Activated CD4-positive, alpha-beta T cell treated with anti-CD3 and anti-CD28 coated beads, Interleukin-2, amount 10 ng/mL, durations not matched to agents 7 days and 5 days (primary cell): ENCODE data around the gene FAM151B. TPM values are rescaled to one million over a fixed set of nuclear protein-coding genes. Genes with fewer than 3 reads are reported as not detected.

ENCODE experiments used
- CTCF ChIA-PET: fragments of 350-600 bp; sonication (Branson Sonifier 250); formaldehyde crosslinking; loops from one replicate; lab custom pipeline; 2021; ENCODE audit warnings: antibody characterized with exemption; lab: Charles Lee
- POLR2A ChIA-PET: fragments of 350-600 bp; sonication (Branson Sonifier 250); formaldehyde crosslinking; loops from one replicate; lab custom pipeline; 2021; ENCODE audit warnings: antibody characterized with exemption; lab: Charles Lee
- DNase-seq: peaks from one replicate; pipeline ENCODE4 v3.0.0-alpha.2; 2020
- H3K27ac Mint-ChIP-seq: one replicate; pipeline ENCODE4 v1.8.0; 2021; ENCODE audit warnings: mild to moderate bottlenecking, moderate library complexity, mixed read lengths
- H3K27me3 Mint-ChIP-seq: one replicate; pipeline ENCODE4 v1.8.0; 2021; ENCODE audit warnings: mixed read lengths
- H3K36me3 Mint-ChIP-seq: one replicate; pipeline ENCODE4 v1.8.0; 2021; ENCODE audit warnings: low read depth, mixed read lengths
- H3K4me1 Mint-ChIP-seq: one replicate; pipeline ENCODE4 v1.8.0; 2021; ENCODE audit warnings: mixed read lengths
- H3K4me3 Mint-ChIP-seq: one replicate; pipeline ENCODE4 v1.8.0; 2021; ENCODE audit warnings: mild to moderate bottlenecking, moderate library complexity, mixed read lengths
- H3K9me3 Mint-ChIP-seq: one replicate; pipeline ENCODE4 v1.8.0; 2021; ENCODE audit warnings: mixed read lengths
- total RNA-seq, 2 experiments: library from RNA; stranded (reverse); gene quantifications; one replicate each; pipeline ENCODE4 v1.2.3, GENCODE V29; 2021

FAM151B gene
- total RNA-seq, 2 experiments from 2014 or later: 0.15 to 0.52 TPM

DNA sequence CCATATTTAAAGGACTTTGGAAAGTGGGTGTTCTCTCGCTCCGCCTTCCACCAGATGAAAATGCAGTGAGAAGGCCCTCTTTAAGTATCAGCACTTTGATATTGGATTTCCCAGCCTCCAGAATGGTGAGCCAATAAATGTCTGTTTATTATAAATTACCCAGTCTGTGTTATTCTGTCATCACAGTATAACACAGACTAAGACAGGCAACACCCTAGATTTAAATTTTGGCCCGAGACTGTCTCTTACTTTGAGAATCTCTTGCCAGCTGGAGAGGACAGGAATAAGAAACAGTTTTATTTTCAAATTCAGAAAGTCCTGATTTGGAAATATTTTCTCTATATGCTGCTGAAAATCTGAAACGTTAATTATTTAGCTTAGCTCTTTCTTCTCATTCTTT is 21.5 kb downstream of the FAM151B start:
- POLR2A ChIA-PET: no interaction called here
- CTCF ChIA-PET: interaction anchor here (1.7 kb wide), 1 partner anchor 22 kb away, joined by 3 read pairs; no protein-coding TSS in a partner anchor

GRCh38 chr5:80516826-80517225 is 28.9 kb downstream of the FAM151B start:
- no peaks in the 10 kb centered on the region for H3K4me1 Mint-ChIP-seq
- no peak for DNase-seq
- H3K4me3 Mint-ChIP-seq: no peak overlapping the region
- H3K27ac Mint-ChIP-seq: no peak overlapping the region
- POLR2A ChIA-PET: no interaction called here
- CTCF ChIA-PET: no interaction called here
- no peaks in the 10 kb centered on the region for H3K9me3 Mint-ChIP-seq
- no peaks in the 10 kb centered on the region for H3K36me3 Mint-ChIP-seq
- no peaks in the 10 kb centered on the region for H3K27me3 Mint-ChIP-seq

More for the DNA sequence above, 21.5 kb downstream of the FAM151B start:
- H3K27me3 Mint-ChIP-seq: no peaks in the 10 kb centered on the region
- no peaks in the 10 kb centered on the region for H3K4me1 Mint-ChIP-seq
- DNase-seq: no peak
- H3K36me3 Mint-ChIP-seq: no peaks in the 10 kb centered on the region
- H3K4me3 Mint-ChIP-seq: no peak overlapping the region
- no peak overlapping the region for H3K27ac Mint-ChIP-seq
- no peaks in the 10 kb centered on the region for H3K9me3 Mint-ChIP-seq

DNA sequence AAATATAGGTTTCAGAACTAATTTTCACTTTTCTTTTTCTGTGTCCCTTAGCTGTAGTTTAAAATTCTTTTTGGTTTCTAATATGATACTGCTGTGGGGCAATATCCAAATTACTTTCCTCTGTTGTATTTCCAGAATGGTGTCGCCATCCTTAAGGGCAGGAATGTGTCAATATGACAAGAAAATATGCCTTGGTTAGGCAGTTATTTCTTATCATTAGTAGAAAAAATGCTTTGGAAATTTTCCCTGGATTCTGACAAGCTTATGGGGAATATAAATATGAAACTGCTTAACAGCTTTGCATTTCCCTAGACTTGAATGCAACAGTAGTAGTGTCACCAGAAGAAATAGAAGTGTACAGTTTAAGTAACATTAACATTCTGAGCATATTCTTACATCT is 52.8 kb downstream of the FAM151B start:
- Mint-ChIP-seq H3K27ac (no peak overlapping the region), H3K4me1 (peaks cover 5% of the 10 kb centered on the region), H3K4me3 (no peak overlapping the region), H3K9me3 (no peaks in the 10 kb centered on the region), H3K27me3 (peaks cover 2% of the 10 kb centered on the region), H3K36me3 (no peaks in the 10 kb centered on the region)
- CTCF ChIA-PET: no interaction called here
- POLR2A ChIA-PET: no interaction called here
- DNase-seq: no peak

- no peak for DNase-seq
- ChIA-PET POLR2A (no interaction called here), CTCF (no interaction called here)
- Mint-ChIP-seq H3K27ac (no peak overlapping the region), H3K4me1 (peaks cover 5% of the 10 kb centered on the region), H3K27me3 (peaks cover 2% of the 10 kb centered on the region), H3K9me3 (no peaks in the 10 kb centered on the region), H3K36me3 (no peaks in the 10 kb centered on the region), H3K4me3 (no peak overlapping the region)
These were observed 53.5 kb downstream of the FAM151B start for GRCh38 chr5:80541392-80541791.

GRCh38 chr5:80554646-80555045 is 66.7 kb downstream of the FAM151B start:
- no peak for DNase-seq
- no peaks in the 10 kb centered on the region for H3K36me3 Mint-ChIP-seq
- H3K4me1 Mint-ChIP-seq: no peaks in the 10 kb centered on the region
- ChIA-PET POLR2A (no interaction called here), CTCF (no interaction called here)
- H3K27ac Mint-ChIP-seq: no peak overlapping the region
- no peaks in the 10 kb centered on the region for H3K9me3 Mint-ChIP-seq
- H3K27me3 Mint-ChIP-seq: peaks cover 35% of the 10 kb centered on the region
- no peak overlapping the region for H3K4me3 Mint-ChIP-seq

DNA sequence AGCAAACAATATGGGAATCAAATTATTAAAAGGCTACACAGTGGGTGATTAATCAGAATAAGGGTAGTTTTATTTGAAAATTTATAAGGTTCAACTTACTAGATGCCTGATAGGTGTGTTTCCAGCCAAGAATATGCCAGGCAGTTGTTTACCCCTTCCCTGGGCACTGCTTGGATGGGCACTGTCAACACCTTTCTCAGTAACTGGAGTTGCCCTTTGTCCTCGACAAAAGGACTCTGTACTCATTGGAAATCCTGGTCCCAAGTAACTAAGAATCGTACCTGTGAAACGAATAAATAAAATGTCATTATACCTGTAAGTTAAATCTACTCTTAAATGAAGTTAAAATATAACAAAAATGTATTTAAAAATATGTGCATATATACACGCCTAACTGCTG is 67.2 kb downstream of the FAM151B start:
- CTCF ChIA-PET: no interaction called here
- Mint-ChIP-seq H3K27ac (no peak overlapping the region), H3K9me3 (no peaks in the 10 kb centered on the region), H3K4me1 (no peaks in the 10 kb centered on the region), H3K27me3 (peaks cover 33% of the 10 kb centered on the region), H3K36me3 (no peaks in the 10 kb centered on the region), H3K4me3 (no peak overlapping the region)
- POLR2A ChIA-PET: no interaction called here
- DNase-seq: no peak

DNA sequence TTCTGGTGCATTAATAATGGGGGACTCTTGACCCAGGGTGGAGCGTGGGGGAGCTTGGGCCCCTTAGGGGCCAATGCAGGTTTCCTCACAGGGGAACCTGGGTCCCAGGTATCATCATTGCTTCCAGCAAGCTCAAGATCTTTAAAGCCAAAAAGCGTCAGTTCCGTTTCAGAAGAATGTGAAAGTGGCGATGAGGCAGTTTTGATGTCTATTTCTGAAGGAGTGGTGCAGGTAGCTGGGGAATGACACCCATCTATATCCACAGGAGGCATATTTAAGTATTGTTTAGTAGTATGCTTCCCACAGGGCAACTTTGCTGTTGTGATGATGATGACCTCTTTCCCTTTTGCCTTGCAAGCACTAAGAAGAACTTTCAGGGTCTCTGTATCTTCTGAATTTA is 71.3 kb downstream of the FAM151B start:
- Mint-ChIP-seq H3K9me3 (no peaks in the 10 kb centered on the region), H3K27ac (no peak overlapping the region), H3K27me3 (peaks cover 48% of the 10 kb centered on the region), H3K36me3 (no peaks in the 10 kb centered on the region), H3K4me1 (no peaks in the 10 kb centered on the region), H3K4me3 (no peak overlapping the region)
- DNase-seq: no peak
- POLR2A ChIA-PET: no interaction called here
- CTCF ChIA-PET: interaction anchor here (0.6 kb wide), 1 partner anchor 48 kb away, joined by 3 read pairs; no protein-coding TSS in a partner anchor

DNA sequence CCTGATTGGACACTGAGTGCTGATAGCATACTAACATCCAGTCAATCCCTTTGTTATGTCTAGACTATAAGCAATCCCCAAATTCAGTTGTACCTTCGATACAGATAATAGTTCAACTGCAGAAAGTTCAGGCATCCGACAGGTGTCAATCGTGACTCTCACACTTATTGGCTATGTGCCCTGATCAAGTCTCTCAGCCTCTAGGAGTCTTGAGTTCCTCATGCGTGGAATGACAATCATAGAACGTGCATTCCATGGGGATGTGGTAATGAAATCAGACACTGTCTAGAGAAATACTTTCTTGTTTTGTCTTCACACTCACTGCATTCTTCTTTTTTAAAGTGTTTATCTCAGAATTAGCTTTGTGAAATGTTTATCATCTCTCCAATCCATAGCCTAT is 77.4 kb downstream of the FAM151B start:
- peaks cover 53% of the 10 kb centered on the region for H3K27me3 Mint-ChIP-seq

GRCh38 chr5:80566711-80567259 is 78.9 kb downstream of the FAM151B start:
- DNase-seq: no peak
- no peak overlapping the region for H3K4me3 Mint-ChIP-seq
- H3K36me3 Mint-ChIP-seq: no peaks in the 10 kb centered on the region
- CTCF ChIA-PET: no interaction called here
- peaks cover 5% of the 10 kb centered on the region for H3K4me1 Mint-ChIP-seq
- no peak overlapping the region for H3K27ac Mint-ChIP-seq
- POLR2A ChIA-PET: no interaction called here
- H3K27me3 Mint-ChIP-seq: peaks cover 58% of the 10 kb centered on the region
- no peaks in the 10 kb centered on the region for H3K9me3 Mint-ChIP-seq

More for the DNA sequence above, 77.4 kb downstream of the FAM151B start:
- ChIA-PET POLR2A (no interaction called here), CTCF (no interaction called here)
- Mint-ChIP-seq H3K9me3 (no peaks in the 10 kb centered on the region), H3K4me1 (no peaks in the 10 kb centered on the region), H3K36me3 (no peaks in the 10 kb centered on the region), H3K27ac (no peak overlapping the region), H3K4me3 (no peak overlapping the region)
- DNase-seq: no peak

DNA sequence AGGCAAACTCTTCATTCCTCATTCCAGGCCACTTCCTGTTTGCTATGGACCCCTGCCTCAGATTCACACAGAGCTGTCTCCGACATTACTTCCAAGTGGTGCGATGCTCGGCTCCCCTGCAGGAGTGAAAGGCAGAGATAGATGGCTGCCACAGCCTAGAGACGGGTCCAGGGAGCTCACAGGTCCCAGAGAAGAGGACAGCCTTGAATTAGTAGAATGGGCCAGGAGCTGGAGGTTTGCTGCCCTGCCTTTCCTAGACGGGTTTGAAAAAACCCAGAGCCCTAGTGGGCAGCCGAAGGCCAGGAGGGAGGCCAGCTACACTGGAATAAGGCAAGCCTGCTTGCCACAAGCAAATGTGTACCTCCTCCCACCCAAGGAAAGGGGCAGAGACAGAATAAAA is 80.4 kb downstream of the FAM151B start:
- POLR2A ChIA-PET: no interaction called here
- CTCF ChIA-PET: no interaction called here
- no peak overlapping the region for H3K27ac Mint-ChIP-seq

DNA sequence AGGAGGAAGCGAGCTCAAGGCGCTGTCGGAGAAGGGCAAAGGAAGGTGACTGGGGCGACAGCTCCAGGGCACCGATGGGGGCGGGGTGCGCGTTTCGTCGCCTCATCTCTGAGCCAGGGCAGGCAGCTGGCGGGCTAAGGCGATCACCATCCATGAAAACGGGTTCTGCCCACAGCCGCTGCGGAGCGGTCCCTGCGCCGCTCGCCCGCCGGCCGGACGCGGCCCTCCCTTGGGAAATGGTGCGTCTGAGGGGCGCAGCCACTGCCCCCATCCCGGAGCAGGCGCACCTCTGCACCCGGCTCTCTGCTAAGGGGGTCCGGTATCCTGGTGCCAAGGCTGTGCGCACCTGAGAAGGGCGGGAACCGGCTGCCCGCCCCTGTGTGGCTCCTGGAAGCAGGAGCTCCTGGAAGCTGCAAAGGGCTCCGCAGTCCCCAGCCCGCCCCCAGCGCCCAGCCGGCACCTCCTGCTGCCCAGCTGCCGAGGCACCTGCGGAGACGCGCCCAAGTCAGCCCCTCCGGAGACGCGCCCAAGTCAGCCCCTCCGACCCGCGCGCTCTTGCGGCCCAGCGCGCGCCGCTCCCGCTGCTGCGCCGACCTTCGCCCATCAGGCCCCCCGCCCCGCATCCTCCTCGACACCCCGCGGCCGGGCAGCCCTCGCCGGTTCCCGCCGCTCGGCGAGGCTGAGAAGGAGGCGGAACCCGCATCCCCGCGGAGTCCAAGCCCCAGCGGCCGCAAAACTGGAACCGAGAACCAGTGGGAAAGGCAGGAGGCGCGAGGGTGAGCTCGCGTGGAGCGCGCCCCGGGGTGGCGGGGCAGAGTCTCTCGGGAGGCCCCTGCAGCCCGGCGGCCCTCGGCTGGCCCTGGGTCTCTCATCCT is 81.4 kb downstream of the FAM151B start:
- DNase-seq: no peak
- CTCF ChIA-PET: interaction anchor here (0.6 kb wide), 1 partner anchor 629 kb away, joined by 3 read pairs; no protein-coding TSS in a partner anchor
- POLR2A ChIA-PET: no interaction called here
- Mint-ChIP-seq H3K27me3 (peaks cover 59% of the 10 kb centered on the region), H3K36me3 (no peaks in the 10 kb centered on the region), H3K4me1 (peaks cover 5% of the 10 kb centered on the region), H3K4me3 (no peak overlapping the region), H3K9me3 (no peaks in the 10 kb centered on the region), H3K27ac (no peak overlapping the region)

More for the DNA sequence above, 80.4 kb downstream of the FAM151B start:
- Mint-ChIP-seq H3K27me3 (peaks cover 60% of the 10 kb centered on the region), H3K4me3 (no peak overlapping the region), H3K4me1 (peaks cover 5% of the 10 kb centered on the region), H3K36me3 (no peaks in the 10 kb centered on the region), H3K9me3 (no peaks in the 10 kb centered on the region)
- no peak for DNase-seq

DNA sequence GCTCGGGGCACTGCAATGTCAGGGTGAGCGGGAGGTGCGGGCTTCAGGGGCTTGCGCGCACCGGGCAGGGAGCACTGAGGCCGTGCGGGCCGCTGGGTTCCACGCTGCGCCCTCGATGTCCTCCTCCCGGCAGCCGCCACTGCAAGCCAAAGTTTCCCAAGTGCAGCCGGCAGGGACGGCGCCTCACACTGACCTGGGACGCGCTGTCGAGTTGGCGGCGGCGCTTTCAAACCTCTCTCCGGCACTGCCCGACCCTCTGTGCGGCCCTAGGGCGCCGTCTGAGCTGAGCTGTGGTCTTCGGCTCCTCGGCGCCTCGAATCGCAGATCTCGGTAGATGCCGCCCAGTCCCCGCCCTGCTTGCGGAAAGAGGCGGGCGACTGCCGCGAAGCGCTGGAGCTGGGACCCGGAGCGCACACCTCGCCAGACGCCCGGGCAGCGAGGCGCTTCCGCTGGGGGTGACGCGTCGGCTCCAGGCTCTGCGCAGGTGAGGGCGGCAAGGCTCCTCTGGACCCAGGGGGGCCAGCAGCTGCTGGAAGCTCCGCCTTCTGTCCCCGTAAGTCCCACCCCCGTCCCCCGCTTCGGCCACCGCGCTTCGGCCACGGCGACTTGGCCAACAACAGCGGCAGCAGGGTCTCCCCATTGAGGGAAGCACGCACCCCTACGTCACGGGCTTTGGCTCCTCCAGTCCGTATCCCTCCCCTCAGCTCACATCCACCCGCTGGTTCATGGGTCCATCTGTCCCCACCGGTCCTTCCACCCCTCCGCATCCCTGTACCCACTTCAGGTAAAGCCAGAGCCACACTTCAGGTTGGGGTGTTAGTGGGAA is 82.3 kb downstream of the FAM151B start, which contains the start of gene ANKRD34B:
Gene ANKRD34B (minus strand): TSS at position 320 of the 826 bp plus-strand sequence. CDS start 10,261 bp downstream, outside the sequence.
- Mint-ChIP-seq H3K27me3 (peaks cover 59% of the 10 kb centered on the region), H3K9me3 (no peaks in the 10 kb centered on the region), H3K27ac (peak within 1 kb of the TSS; percentile 15), H3K4me3 (peak within 1 kb of the TSS; percentile 61), H3K4me1 (peaks cover 5% of the 10 kb centered on the region), H3K36me3 (no peaks in the 10 kb centered on the region)
- CTCF ChIA-PET: interaction anchor here (0.6 kb wide), 1 partner anchor 628 kb away, joined by 3 read pairs; no protein-coding TSS in a partner anchor
- DNase-seq: peak; percentile 49
- POLR2A ChIA-PET: no interaction called here
